Hepatocyte (in vitro differentiated cells): ENCODE results near the gene PHB1.

Experiments
- CTCF ChIP-seq: fragments of 200-600 bp; sonication (generic); IDR thresholded peaks from 2 replicates; pipeline ENCODE4 v1.5.1; 2016; ENCODE audit warnings: antibody characterized with exemption, mild to moderate bottlenecking; ENCODE audit not compliant: poor library complexity
- EZH2 ChIP-seq: fragments of 200-600 bp; sonication (generic); IDR thresholded peaks from 2 replicates; pipeline ENCODE4 v1.6.1; 2016; ENCODE audit warnings: antibody characterized with exemption, mild to moderate bottlenecking, borderline replicate concordance

- TF ChIP-seq CTCF (no peak), EZH2 (no peak)
Measured at GRCh38 chr17:49460401-49460800, 45.7 kb upstream of the PHB1 start.
